ENCODE results near the gene ARID1A.

The ARID1A gene

DNA sequence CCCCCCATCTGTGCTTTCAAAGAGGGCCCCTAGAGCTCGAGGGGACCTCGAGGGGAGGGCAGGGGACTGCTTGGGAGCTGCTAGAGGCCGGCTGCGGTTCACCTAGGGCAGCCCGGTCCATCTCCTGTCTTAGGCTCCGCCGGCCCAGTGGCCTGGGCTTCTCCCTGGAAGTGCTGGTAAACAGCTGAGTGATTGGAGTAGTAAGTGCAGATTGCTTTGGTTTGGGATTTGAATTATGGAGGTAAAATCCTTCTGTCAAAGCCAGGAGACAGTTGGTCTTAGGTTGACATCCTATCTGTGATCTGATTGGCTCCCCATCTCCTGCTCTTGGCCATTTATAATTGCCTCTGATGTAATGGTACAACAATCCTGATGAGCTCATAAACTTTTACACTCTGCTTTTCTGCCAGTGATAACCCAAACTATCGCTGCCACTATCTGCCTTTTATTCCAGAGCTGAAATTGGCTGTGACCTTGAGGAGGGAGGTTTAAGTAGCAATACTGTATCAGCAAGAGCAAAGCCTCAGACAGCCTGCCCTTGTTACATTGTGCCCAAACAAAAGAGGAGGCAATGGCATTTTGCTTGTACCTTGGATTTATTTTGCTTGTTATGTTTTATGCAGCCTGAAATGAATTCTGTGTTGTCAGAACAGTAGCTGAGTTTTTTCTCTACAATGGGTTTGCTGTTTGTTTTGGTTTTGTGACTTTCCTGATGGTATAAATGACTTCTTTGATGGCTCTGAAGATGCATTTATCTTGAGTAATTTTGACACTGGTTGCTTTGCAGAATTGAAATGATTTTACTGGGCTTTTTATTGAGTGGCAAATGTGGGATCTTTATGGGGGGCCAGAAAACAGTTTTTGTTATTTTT lies 2.4 kb downstream of the ARID1A start:
- TF ChIP-seq, protein P1, sequence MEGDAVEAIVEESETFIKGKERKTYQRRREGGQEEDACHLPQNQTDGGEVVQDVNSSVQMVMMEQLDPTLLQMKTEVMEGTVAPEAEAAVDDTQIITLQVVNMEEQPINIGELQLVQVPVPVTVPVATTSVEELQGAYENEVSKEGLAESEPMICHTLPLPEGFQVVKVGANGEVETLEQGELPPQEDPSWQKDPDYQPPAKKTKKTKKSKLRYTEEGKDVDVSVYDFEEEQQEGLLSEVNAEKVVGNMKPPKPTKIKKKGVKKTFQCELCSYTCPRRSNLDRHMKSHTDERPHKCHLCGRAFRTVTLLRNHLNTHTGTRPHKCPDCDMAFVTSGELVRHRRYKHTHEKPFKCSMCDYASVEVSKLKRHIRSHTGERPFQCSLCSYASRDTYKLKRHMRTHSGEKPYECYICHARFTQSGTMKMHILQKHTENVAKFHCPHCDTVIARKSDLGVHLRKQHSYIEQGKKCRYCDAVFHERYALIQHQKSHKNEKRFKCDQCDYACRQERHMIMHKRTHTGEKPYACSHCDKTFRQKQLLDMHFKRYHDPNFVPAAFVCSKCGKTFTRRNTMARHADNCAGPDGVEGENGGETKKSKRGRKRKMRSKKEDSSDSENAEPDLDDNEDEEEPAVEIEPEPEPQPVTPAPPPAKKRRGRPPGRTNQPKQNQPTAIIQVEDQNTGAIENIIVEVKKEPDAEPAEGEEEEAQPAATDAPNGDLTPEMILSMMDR (IDR thresholded peaks at IDR 0.05; ENCODE audit: low read length): no peak
- no peak for TF ChIP-seq EZH2 (IDR thresholded peaks at IDR 0.05; ENCODE audit: borderline replicate concordance, low read length)
- Histone ChIP-seq H3K4me2 (ENCODE audit: low read length) (peak overlapping the region; percentile 94), H3K9me2 (ENCODE audit: low read depth, low read length) (no peaks in the 10 kb centered on the region), H2AFZ (ENCODE audit: low read length) (no peak overlapping the region), H3K9ac (ENCODE audit: low read length) (peak overlapping the region; percentile 97), H4K20me1 (ENCODE audit: insufficient read depth, low read length) (peaks cover 10% of the 10 kb centered on the region; the same call in 1 of the 2 replicates), H3K36me3 (ENCODE audit: insufficient read depth, low read length) (peaks cover 46% of the 10 kb centered on the region), H3K9me3 (ENCODE audit: low read length) (no peaks in the 10 kb centered on the region), H3F3A (ENCODE audit: insufficient read depth, low read length) (no peaks in the 10 kb centered on the region), H3K27me3 (ENCODE audit: insufficient read depth, low read length) (no peaks in the 10 kb centered on the region), H3K79me2 (ENCODE audit: insufficient read depth, low read length) (peaks cover 70% of the 10 kb centered on the region), H3K4me3 (ENCODE audit: low read depth, low read length, poor library complexity, severe bottlenecking) (peak overlapping the region; percentile 88), H3K27ac (ENCODE audit: low read depth, low read length, poor library complexity, severe bottlenecking) (peak overlapping the region; percentile 79), H3K4me1 (ENCODE audit: insufficient read depth, low read length, severe bottlenecking) (peaks cover 70% of the 10 kb centered on the region)

DNA sequence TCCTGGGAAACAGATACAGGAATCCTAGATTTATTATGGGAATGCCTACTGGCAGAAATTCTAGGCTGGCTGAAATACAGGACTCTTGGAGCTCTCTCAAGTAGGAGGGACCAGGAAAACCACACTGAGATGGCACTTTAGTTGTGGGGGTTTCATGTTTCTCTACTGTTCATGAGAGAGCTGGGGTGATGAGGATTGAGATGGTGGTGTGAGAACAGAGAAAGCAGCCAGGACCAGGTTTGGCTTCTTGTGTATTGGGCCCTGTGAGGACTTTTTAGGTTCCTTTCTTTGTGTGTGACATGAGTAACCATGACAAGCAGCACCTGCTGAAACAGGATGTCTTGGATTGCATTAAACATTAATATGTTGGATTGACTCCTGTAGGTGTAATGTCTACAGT lies 4.9 kb downstream of the ARID1A start:
- Histone ChIP-seq H3K27me3 (ENCODE audit: insufficient read depth, low read length) (no peaks in the 10 kb centered on the region), H3K4me2 (ENCODE audit: low read length) (peak overlapping the region; percentile 94), H3F3A (ENCODE audit: insufficient read depth, low read length) (no peaks in the 10 kb centered on the region), H2AFZ (ENCODE audit: low read length) (no peak overlapping the region), H3K36me3 (ENCODE audit: insufficient read depth, low read length) (peaks cover 59% of the 10 kb centered on the region), H3K4me3 (ENCODE audit: low read depth, low read length, poor library complexity, severe bottlenecking) (peak overlapping the region; percentile 88), H3K9ac (ENCODE audit: low read length) (peak overlapping the region; percentile 97; the same call in 1 of the 2 replicates), H3K4me1 (ENCODE audit: insufficient read depth, low read length, severe bottlenecking) (peaks cover 76% of the 10 kb centered on the region), H3K27ac (ENCODE audit: low read depth, low read length, poor library complexity, severe bottlenecking) (no peak overlapping the region), H3K9me3 (ENCODE audit: low read length) (no peaks in the 10 kb centered on the region), H3K9me2 (ENCODE audit: low read depth, low read length) (no peaks in the 10 kb centered on the region), H3K79me2 (ENCODE audit: insufficient read depth, low read length) (peaks cover 94% of the 10 kb centered on the region), H4K20me1 (ENCODE audit: insufficient read depth, low read length) (peaks cover 12% of the 10 kb centered on the region; the same call in 1 of the 2 replicates)
- TF ChIP-seq EZH2 (IDR thresholded peaks at IDR 0.05; ENCODE audit: borderline replicate concordance, low read length): no peak
- TF ChIP-seq, protein P1 (IDR thresholded peaks at IDR 0.05; ENCODE audit: low read length): no peak

DNA sequence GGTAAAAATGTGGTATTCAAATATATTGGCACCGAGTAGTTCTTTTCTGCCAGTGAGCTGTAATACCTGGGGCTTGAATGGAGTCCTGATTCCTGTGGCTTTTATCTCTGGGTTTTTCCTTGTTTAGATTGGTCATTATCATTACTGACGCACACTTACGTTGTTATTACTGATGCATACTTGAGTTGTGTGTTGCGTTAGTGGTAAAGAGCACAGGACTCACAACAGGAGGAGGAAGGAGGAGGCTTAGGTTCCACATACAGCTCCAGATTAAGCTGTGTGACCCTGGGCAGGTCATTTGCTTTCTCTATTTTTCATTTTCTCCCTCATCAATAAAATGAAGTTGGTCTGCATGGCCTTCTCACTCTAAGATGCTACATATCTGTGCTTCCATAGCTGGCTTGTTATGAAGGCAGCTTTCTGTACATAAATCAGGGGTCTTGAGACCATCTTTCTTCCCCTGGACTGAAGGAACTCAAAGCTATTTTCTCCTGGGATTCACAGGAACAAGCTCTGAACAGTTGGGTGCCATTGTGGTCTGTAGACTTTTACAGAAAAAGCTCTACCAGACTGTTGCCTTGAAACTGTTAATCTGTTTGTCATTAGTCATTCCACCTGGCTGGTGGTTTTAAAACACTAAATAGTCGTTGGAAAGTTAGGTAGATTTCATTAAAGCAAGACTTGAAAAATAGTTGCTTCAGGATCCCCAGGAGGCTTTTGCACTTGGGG lies 5.6 kb downstream of the ARID1A start:
- Histone ChIP-seq H3K4me3 (ENCODE audit: low read depth, low read length, poor library complexity, severe bottlenecking) (peak overlapping the region; percentile 88), H3K27me3 (ENCODE audit: insufficient read depth, low read length) (no peaks in the 10 kb centered on the region), H3K79me2 (ENCODE audit: insufficient read depth, low read length) (peaks cover 100% of the 10 kb centered on the region), H3K4me1 (ENCODE audit: insufficient read depth, low read length, severe bottlenecking) (peaks cover 83% of the 10 kb centered on the region), H3K36me3 (ENCODE audit: insufficient read depth, low read length) (peaks cover 66% of the 10 kb centered on the region), H3K9ac (ENCODE audit: low read length) (peak overlapping the region; percentile 97; the same call in 1 of the 2 replicates), H4K20me1 (ENCODE audit: insufficient read depth, low read length) (peaks cover 13% of the 10 kb centered on the region; the same call in 1 of the 2 replicates), H3F3A (ENCODE audit: insufficient read depth, low read length) (no peaks in the 10 kb centered on the region), H3K4me2 (ENCODE audit: low read length) (peak overlapping the region; percentile 94), H3K9me2 (ENCODE audit: low read depth, low read length) (no peaks in the 10 kb centered on the region), H2AFZ (ENCODE audit: low read length) (no peak overlapping the region), H3K27ac (ENCODE audit: low read depth, low read length, poor library complexity, severe bottlenecking) (no peak overlapping the region), H3K9me3 (ENCODE audit: low read length) (no peaks in the 10 kb centered on the region)
- no peak for TF ChIP-seq EZH2 (IDR thresholded peaks at IDR 0.05; ENCODE audit: borderline replicate concordance, low read length)
- TF ChIP-seq, protein P1 (IDR thresholded peaks at IDR 0.05; ENCODE audit: low read length): no peak

Data from OCI-LY1 (cell line).